Endodermal cell (in vitro differentiated cells): ENCODE results near the gene FAM3C. TPM values are rescaled to one million over a fixed set of nuclear protein-coding genes. Genes with fewer than 3 reads are reported as not detected.

Experiments
- DNase-seq: peaks from one replicate; pipeline ENCODE4 v3.0.0-alpha.2; 2017
- H3K27ac ChIP-seq: 2 replicates; pipeline ENCODE4 v1.5.1; 2013; ENCODE audit warnings: mild to moderate bottlenecking, low read depth, low read length, moderate library complexity
- H3K27me3 ChIP-seq: 2 replicates; pipeline ENCODE4 v1.6.1; 2013; ENCODE audit warnings: mild to moderate bottlenecking, low read length, moderate library complexity; ENCODE audit not compliant: insufficient read depth, control insufficient read depth, poor library complexity, severe bottlenecking
- H3K36me3 ChIP-seq: 2 replicates; pipeline ENCODE4 v1.7.0; 2013; ENCODE audit warnings: mild to moderate bottlenecking, low read length, moderate library complexity; ENCODE audit not compliant: control insufficient read depth, insufficient read depth
- H3K4me1 ChIP-seq: one replicate; pipeline ENCODE4 v1.7.0; 2013; ENCODE audit warnings: low read length; ENCODE audit not compliant: control insufficient read depth, insufficient read depth
- H3K4me3 ChIP-seq: 2 replicates; pipeline ENCODE4 v1.5.1; 2013; ENCODE audit warnings: mild to moderate bottlenecking, low read length, moderate library complexity
- H3K9ac ChIP-seq: 2 replicates; pipeline ENCODE4 v1.6.1; 2013; ENCODE audit warnings: mild to moderate bottlenecking, low read length, moderate library complexity; ENCODE audit not compliant: poor library complexity, severe bottlenecking; ENCODE audit errors: extremely low read depth
- H3K9me3 ChIP-seq: 2 replicates; pipeline ENCODE4 v1.6.1; 2013; ENCODE audit warnings: mild to moderate bottlenecking, low read length, moderate library complexity; ENCODE audit not compliant: control insufficient read depth
- H3K27ac Mint-ChIP-seq: 2 replicates; pipeline ENCODE4 v1.8.0; 2020; ENCODE audit warnings: mixed read lengths
- H3K27me3 Mint-ChIP-seq: 2 replicates; pipeline ENCODE4 v1.8.0; 2021; ENCODE audit warnings: mild to moderate bottlenecking, mixed read lengths; ENCODE audit not compliant: insufficient read depth
- H3K36me3 Mint-ChIP-seq: 2 replicates; pipeline ENCODE4 v1.8.0; 2020; ENCODE audit warnings: low read depth, mixed read lengths
- H3K4me1 Mint-ChIP-seq: 2 replicates; pipeline ENCODE4 v1.8.0; 2020; ENCODE audit warnings: mixed read lengths
- H3K4me3 Mint-ChIP-seq: 2 replicates; pipeline ENCODE4 v1.8.0; 2020; ENCODE audit warnings: mild to moderate bottlenecking, moderate library complexity, mixed read lengths
- H3K9me3 Mint-ChIP-seq: 2 replicates; pipeline ENCODE4 v1.8.0; 2020; ENCODE audit warnings: mild to moderate bottlenecking, mixed read lengths
- WGBS, 2 experiments: methylation state at CpG; one replicate each; pipeline versions ENCODE4 v1.1.5 to v1.1.7; 2013; ENCODE audit warnings: missing lambda C conversion rate in 2 of 2, mixed read lengths in 1 of 2; ENCODE audit not compliant: insufficient coverage in 1 of 2, insufficient read length in 1 of 2; 5-methylcytosine and 5-hydroxymethylcytosine counted together
- total RNA-seq, 2 donors: library from RNA; stranded (reverse); fragmentation: NEBNext Ultra II Directional in 1 of 2; extraction: Animal tissue kit (Norgen Biotek cat#: 25700) in 1 of 2; gene quantifications; 2 replicates in 1 of 2; 3 replicates in 1 of 2; pipeline ENCODE4 v1.2.1, GENCODE V29; 2021
- TF ChIP-seq, protein P1 (sequence below): fragments of 200-600 bp; sonication (generic); conservative IDR thresholded peaks from 2 replicates; pipeline ENCODE4 v1.5.0; 2021; ENCODE audit warnings: antibody characterized with exemption, mild to moderate bottlenecking

FAM3C gene
- total RNA-seq, 2 donors from 2014 or later = 61.3 to 61.5 TPM

DNA sequence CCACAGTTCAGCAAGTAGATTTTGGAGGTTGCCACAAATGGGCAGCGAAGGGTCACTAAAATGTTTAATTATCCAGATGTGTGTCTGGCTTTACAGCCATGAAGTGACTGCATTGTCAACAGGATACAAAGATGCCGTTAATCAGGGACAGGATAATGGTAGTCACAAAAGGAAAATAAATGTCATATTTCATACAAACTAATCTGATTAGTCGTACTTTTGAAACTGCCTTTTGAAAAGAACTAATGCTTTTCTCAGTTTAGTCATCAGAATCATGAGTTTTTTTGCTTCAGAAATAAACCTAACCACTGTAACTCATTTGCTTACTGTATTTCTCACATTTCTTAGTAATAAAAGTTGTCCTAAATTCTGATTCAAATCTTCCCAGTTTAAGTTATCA lies 89.5 kb downstream of the FAM3C start:
- no peaks in the 10 kb centered on the region for H3K36me3 Mint-ChIP-seq
- WGBS, 2 experiments = 90 to 94% methylated on average over 2 to 3 of the region's 3 CpGs
- no peaks in the 10 kb centered on the region for H3K27me3 Mint-ChIP-seq

DNA sequence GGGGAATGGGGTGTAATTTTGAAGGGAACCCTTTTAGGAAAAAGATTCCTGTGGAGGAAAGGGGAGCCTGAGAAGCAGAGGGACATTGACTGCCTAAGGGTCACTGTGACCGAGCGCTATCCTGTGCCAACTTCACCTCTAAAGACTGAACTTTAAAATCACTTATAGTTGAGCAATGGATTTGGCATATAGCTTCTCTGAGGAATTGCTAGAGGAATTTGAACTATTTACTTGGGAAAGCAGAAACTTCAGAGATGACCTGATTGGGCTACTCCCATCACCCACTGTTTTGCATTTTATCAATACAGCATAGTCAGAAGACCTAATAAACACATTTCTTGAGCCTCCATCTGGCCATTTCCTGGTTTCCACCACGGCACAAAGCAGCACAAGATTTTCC lies 91.0 kb downstream of the FAM3C start:
- 95 to 100% methylated on average over 2 to 3 of the region's 3 CpGs for WGBS, 2 experiments
- peaks cover 2% of the 10 kb centered on the region for H3K4me1 ChIP-seq

More for the DNA sequence above, 89.5 kb downstream of the FAM3C start:
- H3K9me3 Mint-ChIP-seq = peaks cover 9% of the 10 kb centered on the region
- H3K27me3 ChIP-seq = no peaks in the 10 kb centered on the region
- H3K9me3 ChIP-seq = peaks cover 9% of the 10 kb centered on the region
- no peak overlapping the region for H3K4me3 ChIP-seq
- H3K4me1 Mint-ChIP-seq = peaks cover 6% of the 10 kb centered on the region
- H3K4me1 ChIP-seq = peaks cover 2% of the 10 kb centered on the region
- H3K36me3 ChIP-seq = no peaks in the 10 kb centered on the region
- no peak overlapping the region for H3K27ac ChIP-seq
- TF ChIP-seq, protein P1, sequence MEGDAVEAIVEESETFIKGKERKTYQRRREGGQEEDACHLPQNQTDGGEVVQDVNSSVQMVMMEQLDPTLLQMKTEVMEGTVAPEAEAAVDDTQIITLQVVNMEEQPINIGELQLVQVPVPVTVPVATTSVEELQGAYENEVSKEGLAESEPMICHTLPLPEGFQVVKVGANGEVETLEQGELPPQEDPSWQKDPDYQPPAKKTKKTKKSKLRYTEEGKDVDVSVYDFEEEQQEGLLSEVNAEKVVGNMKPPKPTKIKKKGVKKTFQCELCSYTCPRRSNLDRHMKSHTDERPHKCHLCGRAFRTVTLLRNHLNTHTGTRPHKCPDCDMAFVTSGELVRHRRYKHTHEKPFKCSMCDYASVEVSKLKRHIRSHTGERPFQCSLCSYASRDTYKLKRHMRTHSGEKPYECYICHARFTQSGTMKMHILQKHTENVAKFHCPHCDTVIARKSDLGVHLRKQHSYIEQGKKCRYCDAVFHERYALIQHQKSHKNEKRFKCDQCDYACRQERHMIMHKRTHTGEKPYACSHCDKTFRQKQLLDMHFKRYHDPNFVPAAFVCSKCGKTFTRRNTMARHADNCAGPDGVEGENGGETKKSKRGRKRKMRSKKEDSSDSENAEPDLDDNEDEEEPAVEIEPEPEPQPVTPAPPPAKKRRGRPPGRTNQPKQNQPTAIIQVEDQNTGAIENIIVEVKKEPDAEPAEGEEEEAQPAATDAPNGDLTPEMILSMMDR = no peak
- no peak overlapping the region for H3K27ac Mint-ChIP-seq
- DNase-seq = no peak
- no peak overlapping the region for H3K4me3 Mint-ChIP-seq
- H3K9ac ChIP-seq = no peak overlapping the region

DNA sequence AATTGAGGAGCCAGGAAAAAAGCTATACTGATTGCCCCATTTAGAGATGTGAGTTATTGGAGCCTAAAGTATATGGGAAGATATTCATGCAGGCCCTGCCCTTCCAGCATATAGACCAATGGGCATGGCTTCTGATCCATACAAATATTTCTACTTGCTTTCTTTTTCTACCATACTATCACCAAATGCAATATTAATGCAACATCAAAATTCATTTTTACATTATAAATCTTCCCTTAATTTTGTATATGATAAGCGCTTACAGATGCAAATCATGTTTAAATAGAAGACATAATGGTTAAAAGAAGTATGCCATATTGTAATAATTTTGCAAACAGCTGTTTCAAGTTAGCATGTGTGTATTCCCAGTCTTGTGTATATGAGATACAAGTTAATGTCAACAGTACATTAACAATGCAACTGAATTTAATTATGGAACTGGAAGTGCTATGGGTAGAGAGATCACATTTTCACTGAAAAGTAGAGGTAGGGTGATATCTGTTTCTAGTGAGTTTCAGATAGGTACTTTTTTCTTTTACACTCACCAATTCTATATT lies 91.9 kb downstream of the FAM3C start:
- H3K4me1 ChIP-seq = peaks cover 2% of the 10 kb centered on the region
- no peak overlapping the region for H3K27ac Mint-ChIP-seq
- no peak overlapping the region for H3K4me3 ChIP-seq
- H3K9ac ChIP-seq = no peak overlapping the region
- no peaks in the 10 kb centered on the region for H3K9me3 Mint-ChIP-seq
- no peaks in the 10 kb centered on the region for H3K36me3 ChIP-seq
- no peak for DNase-seq
- H3K27me3 Mint-ChIP-seq = no peaks in the 10 kb centered on the region
- no peak overlapping the region for H3K27ac ChIP-seq
- TF ChIP-seq, protein P1 = no peak
- H3K4me1 Mint-ChIP-seq = peaks cover 6% of the 10 kb centered on the region
- H3K27me3 ChIP-seq = no peaks in the 10 kb centered on the region
- no peaks in the 10 kb centered on the region for H3K36me3 Mint-ChIP-seq
- H3K9me3 ChIP-seq = no peaks in the 10 kb centered on the region
- 100% methylated on average over 1 of the region's 1 CpG; no CpG with 5 or more reads in 1 of the 2 experiments for WGBS, 2 experiments
- no peak overlapping the region for H3K4me3 Mint-ChIP-seq

More for the DNA sequence above, 91.0 kb downstream of the FAM3C start:
- Mint-ChIP-seq H3K9me3 (peaks cover 4% of the 10 kb centered on the region), H3K4me3 (no peak overlapping the region), H3K36me3 (no peaks in the 10 kb centered on the region), H3K4me1 (peaks cover 6% of the 10 kb centered on the region), H3K27ac (no peak overlapping the region), H3K27me3 (no peaks in the 10 kb centered on the region)
- Histone ChIP-seq H3K4me3 (no peak overlapping the region), H3K27ac (no peak overlapping the region), H3K36me3 (no peaks in the 10 kb centered on the region), H3K27me3 (no peaks in the 10 kb centered on the region), H3K9ac (no peak overlapping the region), H3K9me3 (peaks cover under 1% of the 10 kb centered on the region)
- TF ChIP-seq, protein P1 = no peak
- no peak for DNase-seq
